ENCODE data around the gene C1orf21.

C1orf21 gene

GRCh38 chr1:184507165-184507564, 120.3 kb downstream of the C1orf21 start:
- no peak overlapping the region for H3K27ac ChIP-seq
- TF ChIP-seq CTCF (conservative IDR thresholded peaks at IDR 0.05) = no peak

- no peak overlapping the region for H3K27ac ChIP-seq
- TF ChIP-seq CTCF (conservative IDR thresholded peaks at IDR 0.05) = no peak
Measured at GRCh38 chr1:184507604-184508280, 120.9 kb downstream of the C1orf21 start.

GRCh38 chr1:184509105-184509504, 122.3 kb downstream of the C1orf21 start:
- no peak for TF ChIP-seq CTCF (conservative IDR thresholded peaks at IDR 0.05)
- H3K27ac ChIP-seq = no peak overlapping the region

- H3K27ac ChIP-seq = no peak overlapping the region
- no peak for TF ChIP-seq CTCF (conservative IDR thresholded peaks at IDR 0.05)
Measured at GRCh38 chr1:184510110-184510509, 123.3 kb downstream of the C1orf21 start.

- no peak for TF ChIP-seq CTCF (conservative IDR thresholded peaks at IDR 0.05)
- H3K27ac ChIP-seq = no peak overlapping the region
Measured at GRCh38 chr1:184512724-184513123, 125.9 kb downstream of the C1orf21 start.

- no peak for TF ChIP-seq CTCF (conservative IDR thresholded peaks at IDR 0.05)
- H3K27ac ChIP-seq = no peak overlapping the region
Measured at GRCh38 chr1:184513421-184513820, 126.6 kb downstream of the C1orf21 start.

GRCh38 chr1:184513966-184514365, 127.1 kb downstream of the C1orf21 start:
- TF ChIP-seq CTCF (conservative IDR thresholded peaks at IDR 0.05) = no peak
- no peak overlapping the region for H3K27ac ChIP-seq
